ENCODE data around the gene RAB25.

The RAB25 gene

GRCh38 chr1:156073740-156074139 lies 12.8 kb downstream of the RAB25 start:
- ChIA-PET POLR2A (interaction anchor here (1.0 kb wide), 1 partner anchor 129 kb away, joined by 3 read pairs; no protein-coding TSS in a partner anchor), CTCF (interaction anchor here (0.8 to 1.2 kb wide), 2 partner anchors 9 to 85 kb away, joined by 6 to 7 read pairs; no protein-coding TSS in a partner anchor)
- Histone ChIP-seq H3K36me3 (ENCODE audit: control insufficient read depth in 2 of 2, insufficient read depth in 1 of 2, low read length in 2 of 2) (peaks cover 0 to 26% of the 10 kb centered on the region in 2 experiments; a peak in 1 of 3 replicates), H3K27ac (ENCODE audit: extremely low read depth, low read depth, low read length) (no peak overlapping the region), H3K9me3 (ENCODE audit: control insufficient read depth, insufficient read depth, low read depth, low read length) (no peaks in the 10 kb centered on the region), H3K4me3 (ENCODE audit: low read depth, low read length) (no peak overlapping the region), H3K4me1 (ENCODE audit: control insufficient read depth, insufficient read depth, low read length) (peaks cover 7% of the 10 kb centered on the region; the same call in 1 of the 2 replicates)
- TF ChIP-seq YY1 (tag by site-specific recombination; IDR thresholded peaks at IDR 0.05), result no peak
- peak; percentile 10; the same call in 1 of the 2 replicates for TF ChIP-seq PRDM1 (tag by site-specific recombination; IDR thresholded peaks at IDR 0.05)
- TF ChIP-seq ZNF621 (tag by site-specific recombination; IDR thresholded peaks at IDR 0.05), result no peak
- TF ChIP-seq BCL11B (tag by site-specific recombination; IDR thresholded peaks at IDR 0.05; ENCODE audit: low read depth), result no peak
- TF ChIP-seq ZNF768 (tag by site-specific recombination; IDR thresholded peaks at IDR 0.05), result no peak
- TF ChIP-seq ZBTB49 (tag by site-specific recombination; IDR thresholded peaks at IDR 0.05; ENCODE audit: low read depth), result no peak
- TF ChIP-seq, protein P1, sequence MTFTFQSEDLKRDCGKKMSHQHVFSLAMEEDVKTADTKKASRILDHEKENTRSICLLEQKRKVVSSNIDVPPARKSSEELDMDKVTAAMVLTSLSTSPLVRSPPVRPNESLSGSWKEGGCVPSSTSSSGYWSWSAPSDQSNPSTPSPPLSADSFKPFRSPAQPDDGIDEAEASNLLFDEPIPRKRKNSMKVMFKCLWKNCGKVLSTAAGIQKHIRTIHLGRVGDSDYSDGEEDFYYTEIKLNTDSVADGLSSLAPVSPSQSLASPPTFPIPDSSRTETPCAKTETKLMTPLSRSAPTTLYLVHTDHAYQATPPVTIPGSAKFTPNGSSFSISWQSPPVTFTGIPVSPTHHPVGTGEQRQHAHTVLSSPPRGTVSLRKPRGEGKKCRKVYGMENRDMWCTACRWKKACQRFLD (tag by site-specific recombination; IDR thresholded peaks at IDR 0.05), result no peak
- no peak for TF ChIP-seq ZNF146 (tag by site-specific recombination; IDR thresholded peaks at IDR 0.05)
- TF ChIP-seq IKZF3 (tag by site-specific recombination; IDR thresholded peaks at IDR 0.05), result peak; percentile 51; the same call in 1 of the 2 replicates
- no peak for TF ChIP-seq ZBTB1 (tag by site-specific recombination; IDR thresholded peaks at IDR 0.05)
- TF ChIP-seq ZNF248 (tag by site-specific recombination; IDR thresholded peaks at IDR 0.05), result no peak

- H3K4me3 ChIP-seq (ENCODE audit: low read depth, low read length), result no peak overlapping the region
- ChIA-PET POLR2A (interaction anchor here (0.7 kb wide), 1 partner anchor 8 kb away, joined by 3 read pairs; no protein-coding TSS in a partner anchor), CTCF (interaction anchor here (1.4 to 1.7 kb wide), 2 partner anchors 9 to 50 kb away, joined by 3 to 11 read pairs; no protein-coding TSS in a partner anchor)
- peaks cover 0 to 26% of the 10 kb centered on the region in 2 experiments; a peak in 1 of 3 replicates for H3K36me3 ChIP-seq (ENCODE audit: control insufficient read depth in 2 of 2, insufficient read depth in 1 of 2, low read length in 2 of 2)
- H3K27ac ChIP-seq (ENCODE audit: extremely low read depth, low read depth, low read length), result no peak overlapping the region
- no peak for TF ChIP-seq ZNF175 (tag by site-specific recombination; IDR thresholded peaks at IDR 0.05)
- 0 out of 2 replicates have a peak, but pooled peaks have one; percentile 20 for TF ChIP-seq ZNF366 (tag by site-specific recombination; conservative IDR thresholded peaks at IDR 0.05)
- TF ChIP-seq ZNF514 (tag by site-specific recombination; IDR thresholded peaks at IDR 0.05), result no peak
- no peak for TF ChIP-seq IKZF3 (tag by site-specific recombination; IDR thresholded peaks at IDR 0.05)
- peaks cover 7% of the 10 kb centered on the region; the same call in 1 of the 2 replicates for H3K4me1 ChIP-seq (ENCODE audit: control insufficient read depth, insufficient read depth, low read length)
- no peaks in the 10 kb centered on the region for H3K9me3 ChIP-seq (ENCODE audit: control insufficient read depth, insufficient read depth, low read depth, low read length)
Measured at GRCh38 chr1:156074661-156075060, 13.7 kb downstream of the RAB25 start.

- Histone ChIP-seq H3K27ac (ENCODE audit: extremely low read depth, low read depth, low read length) (no peak overlapping the region), H3K9me3 (ENCODE audit: control insufficient read depth, insufficient read depth, low read depth, low read length) (no peaks in the 10 kb centered on the region), H3K36me3 (ENCODE audit: control insufficient read depth in 2 of 2, insufficient read depth in 1 of 2, low read length in 2 of 2) (peaks cover 0 to 26% of the 10 kb centered on the region in 2 experiments; a peak in 1 of 3 replicates), H3K4me3 (ENCODE audit: low read depth, low read length) (no peak overlapping the region), H3K4me1 (ENCODE audit: control insufficient read depth, insufficient read depth, low read length) (peaks cover 7% of the 10 kb centered on the region; the same call in 1 of the 2 replicates)
- POLR2A ChIA-PET, result interaction anchor here (0.7 kb wide), 1 partner anchor 9 kb away, joined by 3 read pairs; no protein-coding TSS in a partner anchor
- TF ChIP-seq ZNF341 (tag by site-specific recombination; IDR thresholded peaks at IDR 0.05; ENCODE audit: low read depth) (peak; percentile 98), WT1 (tag by site-specific recombination; IDR thresholded peaks at IDR 0.05) (peak; percentile 51; the same call in 1 of the 2 replicates), ZNF146 (tag by site-specific recombination; IDR thresholded peaks at IDR 0.05) (no peak), ZNF391 (tag by site-specific recombination; IDR thresholded peaks at IDR 0.05; ENCODE audit: borderline replicate concordance, low read depth) (no peak), ZNF624 (tag by site-specific recombination; IDR thresholded peaks at IDR 0.05) (no peak)
- TF ChIP-seq, protein P2, sequence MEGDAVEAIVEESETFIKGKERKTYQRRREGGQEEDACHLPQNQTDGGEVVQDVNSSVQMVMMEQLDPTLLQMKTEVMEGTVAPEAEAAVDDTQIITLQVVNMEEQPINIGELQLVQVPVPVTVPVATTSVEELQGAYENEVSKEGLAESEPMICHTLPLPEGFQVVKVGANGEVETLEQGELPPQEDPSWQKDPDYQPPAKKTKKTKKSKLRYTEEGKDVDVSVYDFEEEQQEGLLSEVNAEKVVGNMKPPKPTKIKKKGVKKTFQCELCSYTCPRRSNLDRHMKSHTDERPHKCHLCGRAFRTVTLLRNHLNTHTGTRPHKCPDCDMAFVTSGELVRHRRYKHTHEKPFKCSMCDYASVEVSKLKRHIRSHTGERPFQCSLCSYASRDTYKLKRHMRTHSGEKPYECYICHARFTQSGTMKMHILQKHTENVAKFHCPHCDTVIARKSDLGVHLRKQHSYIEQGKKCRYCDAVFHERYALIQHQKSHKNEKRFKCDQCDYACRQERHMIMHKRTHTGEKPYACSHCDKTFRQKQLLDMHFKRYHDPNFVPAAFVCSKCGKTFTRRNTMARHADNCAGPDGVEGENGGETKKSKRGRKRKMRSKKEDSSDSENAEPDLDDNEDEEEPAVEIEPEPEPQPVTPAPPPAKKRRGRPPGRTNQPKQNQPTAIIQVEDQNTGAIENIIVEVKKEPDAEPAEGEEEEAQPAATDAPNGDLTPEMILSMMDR (tag by site-specific recombination; IDR thresholded peaks at IDR 0.05), result peak; percentile 44; the same call in 1 of the 2 replicates
- CTCF ChIA-PET, result interaction anchor here (0.9 to 1.7 kb wide), 3 partner anchors 9 to 50 kb away, joined by 3 to 11 read pairs (median 4); no protein-coding TSS in a partner anchor
Measured at GRCh38 chr1:156075162-156075561, 14.2 kb downstream of the RAB25 start.

Measured in HEK293 (cell line).